Right lung (tissue), 5 donors: ENCODE measurements around the gene CCIN. TPM values are rescaled to one million over a fixed set of nuclear protein-coding genes. Genes with fewer than 3 reads are reported as not detected.

Experiments
- DNase-seq, 2 donors: peaks; one replicate each; pipeline ENCODE4 v3.0.0-alpha.2; 2013
- polyA plus RNA-seq, 5 donors: library from polyadenylated mRNA; unstranded; fragments of 120-200 nt; gene quantifications; one replicate each; pipeline versions ENCODE4 v1.2.1 to v1.2.3, GENCODE V29; 2013; ENCODE audit warnings: inconsistent platforms in 1 of 5, low replicate concordance in 1 of 5; ENCODE audit not compliant: insufficient read length in 5 of 5, insufficient read depth in 1 of 5

The CCIN gene
- polyA plus RNA-seq, 5 donors: 0.08 to 0.13 (median 0.12) TPM; not detected in 2

DNA sequence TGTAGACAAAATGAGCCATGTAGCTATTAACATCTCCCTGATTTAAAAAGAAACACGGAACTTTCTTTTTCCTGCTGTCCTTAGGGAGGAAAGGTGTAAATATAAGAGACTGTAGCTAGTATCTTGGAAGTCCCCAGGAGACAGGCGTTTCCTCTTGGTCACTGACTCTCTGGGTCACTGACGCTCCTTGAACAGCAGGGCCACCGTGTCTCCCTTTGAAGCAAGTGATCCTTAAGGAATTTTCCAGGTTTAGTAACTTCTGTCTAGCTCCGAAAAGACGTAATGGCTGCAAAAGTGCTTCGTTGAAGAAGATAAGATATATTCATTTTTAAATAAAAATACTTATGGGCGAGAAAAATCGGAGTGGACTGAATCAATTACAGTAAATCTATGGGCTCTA, 20.8 kb downstream of the CCIN start:
- peak in 1 of 2 donors; percentile 2 for DNase-seq

- DNase-seq: peak; percentile 94 to 96
These were observed 21.5 kb downstream of the CCIN start, which contains the start of gene CLTA for GRCh38 chr9:36190388-36191289. CLTA (plus strand) TSS chr9:36190921; CDS start chr9:36191057, 136 bp downstream.

DNA sequence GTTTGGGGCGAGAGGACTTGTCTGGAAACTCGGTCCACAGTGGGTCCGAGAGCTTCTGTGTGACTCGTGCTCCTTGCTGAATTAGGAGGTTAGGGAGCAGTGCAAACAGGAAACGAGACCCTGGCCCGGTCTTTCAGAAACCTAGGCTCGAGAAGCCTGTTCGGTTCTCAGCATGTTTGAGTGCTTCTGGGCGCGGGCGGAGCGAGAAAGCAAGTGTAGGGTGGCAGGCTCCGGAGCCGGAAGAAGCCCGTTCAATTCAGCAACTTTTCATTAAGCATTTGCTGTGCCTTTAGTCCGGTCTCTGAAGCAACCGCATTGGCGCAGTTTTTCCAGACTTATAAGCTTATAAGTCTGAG, 22.1 kb downstream of the CCIN start:
- DNase-seq: peak in 1 of 2 donors; percentile 11

GRCh38 chr9:36191686-36192085, 22.5 kb downstream of the CCIN start:
- DNase-seq: no peak

DNA sequence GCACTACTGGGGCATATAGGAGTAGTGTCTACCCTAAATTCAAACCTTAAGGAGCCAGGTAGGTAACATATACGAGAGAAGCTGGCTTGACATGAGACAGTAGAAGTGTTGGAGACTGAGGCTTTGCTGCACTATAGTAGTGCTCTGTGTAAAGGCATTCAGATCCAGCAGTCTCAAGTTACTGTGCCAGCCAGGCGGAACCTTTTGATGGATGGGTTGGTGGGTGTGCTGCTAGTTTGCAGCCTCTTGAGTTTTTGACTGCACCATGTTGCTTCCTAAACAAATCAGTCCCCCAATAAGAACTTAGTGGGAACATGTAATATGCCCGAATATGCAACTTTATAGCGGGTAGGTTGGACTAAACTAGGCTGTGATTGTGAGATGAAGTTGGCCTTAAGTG, 23.0 kb downstream of the CCIN start:
- no peak for DNase-seq

DNA sequence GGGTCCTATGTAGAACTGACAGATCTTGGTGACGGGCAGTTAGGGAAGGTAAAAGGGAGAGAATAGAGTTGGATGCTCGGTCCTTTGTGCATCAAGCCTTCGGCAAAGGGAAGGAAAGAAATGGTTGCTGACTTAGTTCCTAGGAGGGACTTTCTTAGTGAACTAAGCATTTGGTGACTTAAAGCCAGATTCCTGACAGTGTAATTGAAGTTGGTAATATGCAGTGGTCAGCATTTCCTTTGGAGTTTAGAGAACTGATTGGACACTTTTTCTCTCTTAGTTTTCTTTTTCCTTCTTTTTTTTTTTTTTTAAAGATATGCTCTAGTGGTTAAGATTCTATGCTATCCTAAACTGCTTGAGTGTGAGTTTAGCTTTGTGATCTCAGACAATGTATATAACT, 23.8 kb downstream of the CCIN start:
- DNase-seq: no peak

DNA sequence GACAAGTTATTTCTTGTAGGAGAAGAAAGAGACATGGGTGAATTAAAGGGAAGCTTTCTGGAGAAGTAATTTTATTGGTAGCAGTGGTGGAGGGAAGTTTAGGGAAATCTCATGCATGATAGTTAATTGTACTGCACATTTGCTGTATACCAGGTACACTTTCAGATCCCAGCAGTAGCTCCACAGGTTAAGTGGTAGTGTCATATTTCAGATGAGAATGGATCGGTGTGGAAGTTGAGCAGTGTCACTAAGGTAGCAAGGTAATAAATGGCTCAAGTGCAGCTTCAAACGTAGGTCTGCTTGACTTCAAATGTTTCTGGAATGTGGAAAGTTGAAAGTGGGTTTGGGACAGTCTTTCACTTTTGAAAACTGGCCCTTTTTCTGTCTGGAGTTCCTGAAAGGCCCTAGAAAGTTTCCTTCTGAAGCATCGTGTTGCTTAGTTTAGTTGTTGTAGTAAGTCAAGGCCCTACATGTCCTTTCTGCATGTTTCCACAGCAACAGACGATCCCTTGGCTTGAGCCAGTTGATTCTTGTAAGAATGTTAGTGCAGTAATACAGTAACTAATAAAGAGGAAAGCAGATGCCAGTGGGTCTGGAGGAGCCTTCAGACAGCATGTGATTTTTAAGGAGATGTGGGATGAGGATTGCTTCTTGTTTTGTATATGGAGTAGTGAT, 25.3 kb downstream of the CCIN start:
- peak in 1 of 2 donors; percentile 20 for DNase-seq

DNA sequence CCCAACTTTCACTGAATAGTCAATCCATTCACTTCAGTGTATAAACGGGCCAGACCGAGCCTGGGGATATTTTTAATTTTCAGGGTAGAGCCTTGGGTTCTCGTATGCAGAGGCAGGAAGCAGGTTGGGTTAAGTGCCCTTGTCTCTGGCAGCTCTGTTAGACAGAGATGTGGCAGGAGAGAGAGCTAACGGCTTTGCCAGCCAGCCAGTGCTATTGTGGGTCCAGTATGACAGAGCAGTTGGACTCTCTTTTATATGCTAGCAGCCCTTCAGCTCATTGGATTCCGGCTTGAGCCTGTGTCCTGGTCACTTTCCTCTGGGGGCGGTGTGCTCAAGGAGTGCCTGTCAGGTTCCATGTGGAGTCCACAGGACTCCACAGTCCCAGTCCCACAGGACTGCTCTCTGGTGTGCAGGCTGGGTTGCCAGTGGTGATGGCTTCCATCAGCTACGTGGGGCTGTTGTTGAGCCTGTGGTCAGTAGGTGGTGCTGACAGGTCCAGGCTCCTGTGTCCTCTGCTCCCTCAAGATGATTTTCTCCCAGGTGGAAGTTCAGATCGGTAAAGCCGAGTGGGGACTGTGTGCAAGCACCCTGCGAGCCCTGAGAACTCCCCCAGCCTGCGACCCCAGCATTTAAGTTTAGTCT, 35.8 kb downstream of the CCIN start:
- DNase-seq: no peak

- no peak for DNase-seq
These were observed 37.8 kb downstream of the CCIN start for GRCh38 chr9:36207016-36207415.

GRCh38 chr9:36207546-36208012, 38.4 kb downstream of the CCIN start:
- no peak for DNase-seq

- DNase-seq: no peak
These were observed 39.5 kb downstream of the CCIN start for GRCh38 chr9:36208521-36209253.

DNA sequence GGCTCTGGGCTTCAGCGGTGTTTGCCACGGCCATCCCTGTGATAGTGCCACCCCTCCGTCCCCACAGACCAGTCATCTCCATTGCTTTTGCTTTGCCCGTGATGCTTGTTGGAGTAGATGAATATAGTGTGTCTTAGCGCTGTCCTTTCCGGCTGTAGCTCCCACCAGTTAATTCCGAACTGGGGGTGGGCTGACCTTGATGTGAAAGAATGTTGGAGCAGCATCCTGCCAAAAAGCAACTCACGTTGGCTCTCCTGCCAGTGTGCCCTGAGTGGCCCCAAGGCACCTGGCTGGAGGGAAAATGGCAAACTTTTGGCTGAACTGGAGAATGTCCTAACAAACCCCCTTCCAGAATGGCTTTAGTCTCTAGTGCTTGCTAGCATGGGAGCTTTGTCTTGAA, 41.5 kb downstream of the CCIN start:
- no peak for DNase-seq

GRCh38 chr9:36211510-36211909, 42.3 kb downstream of the CCIN start:
- no peak for DNase-seq

DNA sequence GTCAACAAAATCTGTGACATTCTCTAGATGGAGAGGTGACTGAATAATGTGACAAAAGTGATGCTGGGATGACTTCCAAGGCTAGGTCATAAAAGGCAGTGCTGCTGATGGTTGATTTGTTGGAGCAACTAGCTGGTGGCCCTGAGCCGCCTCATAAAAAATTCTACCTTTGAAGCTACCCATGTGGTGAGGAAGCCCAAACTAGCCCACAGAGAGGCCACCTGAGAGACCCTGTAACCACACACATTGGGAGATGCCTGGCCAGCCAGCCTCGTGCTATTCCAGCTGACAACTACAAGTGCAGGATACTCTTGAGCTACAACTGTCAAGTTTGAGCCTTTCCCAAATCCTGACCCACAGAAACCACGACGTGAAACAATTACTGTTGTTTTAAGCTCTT, 44.2 kb downstream of the CCIN start:
- no peak for DNase-seq

DNA sequence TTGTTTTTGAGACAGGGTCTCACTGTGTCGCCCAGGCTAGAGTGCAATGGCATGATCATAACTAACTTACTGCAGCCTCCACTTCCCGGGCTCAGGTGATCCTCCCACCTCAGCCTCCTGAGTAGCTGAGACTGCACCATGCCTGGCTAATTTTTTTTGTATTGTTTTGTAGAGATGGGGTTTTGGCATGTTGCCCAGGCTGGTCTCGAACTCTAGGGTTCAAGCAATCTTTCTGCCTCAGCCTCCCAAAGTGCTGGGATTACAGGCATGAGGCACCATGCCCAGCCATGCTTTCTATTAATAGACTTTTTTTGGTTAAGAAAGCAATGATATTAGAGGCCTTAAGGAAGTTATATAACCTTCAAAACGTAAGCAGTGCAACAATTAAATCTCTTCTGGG, 44.8 kb downstream of the CCIN start:
- DNase-seq: no peak

DNA sequence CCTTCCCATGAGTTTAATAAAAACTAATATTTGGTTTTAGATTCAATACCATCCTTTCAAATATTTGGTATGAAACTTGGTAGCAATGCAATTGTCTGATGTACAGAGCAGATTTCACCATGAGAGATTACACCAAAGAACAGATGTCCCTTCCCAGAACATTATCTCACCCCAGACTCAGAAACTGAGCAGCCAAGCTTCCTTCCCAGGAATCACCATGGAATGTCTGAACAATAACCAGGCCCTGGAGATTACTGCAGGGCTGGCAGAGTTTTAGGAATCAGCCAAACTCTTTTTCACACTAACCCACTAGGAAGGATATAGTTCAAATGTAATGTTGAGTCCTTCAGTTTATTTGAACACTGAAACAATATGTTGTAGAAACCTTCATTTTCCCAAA, 45.4 kb downstream of the CCIN start:
- no peak for DNase-seq

DNA sequence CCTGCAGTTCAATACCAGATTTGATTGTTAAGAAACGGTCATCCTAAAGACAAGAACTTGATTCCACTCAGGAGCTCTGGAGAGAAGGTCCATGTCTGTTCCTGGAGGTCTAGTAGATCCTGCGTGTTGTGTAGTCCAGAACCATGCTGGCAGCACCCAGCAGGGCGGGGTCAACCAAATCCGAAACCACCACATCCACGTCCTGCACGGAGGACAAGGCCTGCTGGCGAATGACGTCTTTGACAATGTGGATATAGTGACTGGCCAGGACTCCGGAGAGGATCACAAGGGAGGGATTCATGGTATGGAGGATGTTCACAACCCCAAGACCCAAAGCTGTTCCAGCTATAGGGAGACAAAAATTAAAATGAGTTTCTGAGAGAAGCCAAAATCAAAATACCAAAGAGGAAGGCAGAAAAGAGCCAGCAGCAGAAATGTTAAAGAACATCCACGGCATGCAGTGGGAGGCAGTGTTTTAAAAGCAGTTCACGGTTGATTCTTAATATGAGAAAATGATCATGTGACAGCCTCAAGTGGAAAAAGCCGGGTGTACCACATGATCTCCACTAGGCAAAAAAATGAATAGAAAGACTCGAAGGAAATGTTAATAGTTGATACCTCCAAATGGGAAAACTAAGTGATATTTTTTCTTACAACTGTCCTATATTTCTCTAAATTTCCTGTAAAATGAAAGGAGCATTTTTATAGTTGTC, 48.2 kb downstream of the CCIN start:
- no peak for DNase-seq

DNA sequence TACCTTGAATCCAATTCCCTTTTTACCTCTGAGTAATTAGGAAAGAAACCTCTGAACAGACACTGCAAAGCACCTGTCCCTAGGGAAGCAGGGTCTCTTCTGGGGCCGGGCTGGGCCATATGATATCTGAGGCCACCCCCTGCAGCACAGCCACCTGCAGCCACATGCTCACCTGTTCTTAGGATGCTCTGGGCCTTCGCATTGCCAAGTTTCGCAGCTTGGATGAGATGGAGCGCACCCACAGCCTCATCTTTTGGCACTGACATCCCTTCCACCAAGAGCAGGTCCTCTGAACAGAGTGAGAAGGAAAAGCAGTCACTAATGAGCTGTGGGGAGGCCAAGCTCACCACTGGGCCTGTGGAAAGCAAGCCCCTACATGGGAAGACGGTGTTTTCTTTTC, 48.8 kb downstream of the CCIN start:
- no peak for DNase-seq

DNA sequence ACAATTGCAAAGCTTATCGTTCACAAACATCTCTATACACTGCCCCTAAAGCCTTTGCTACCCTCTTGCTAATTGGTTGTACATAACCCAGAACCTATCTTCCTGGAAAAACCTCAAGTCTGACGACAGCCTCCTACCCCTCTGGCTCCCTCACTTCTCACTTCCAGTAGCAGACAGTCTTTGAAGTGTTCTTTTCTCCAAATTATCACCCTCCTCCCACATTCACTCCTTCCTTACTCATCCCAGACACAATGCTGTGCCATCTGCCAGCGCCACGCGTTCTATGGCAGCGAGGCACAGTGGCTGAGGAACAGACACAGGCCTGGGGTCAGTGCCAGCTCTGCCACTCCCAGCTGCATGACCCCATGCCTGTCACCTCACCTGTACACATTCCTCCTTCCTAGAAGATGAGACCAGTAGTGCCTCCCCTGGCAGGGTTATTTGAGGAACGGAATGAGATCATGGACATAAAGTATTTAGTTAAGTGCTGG, 49.3 kb downstream of the CCIN start:
- no peak for DNase-seq
